SK-N-SH (cell line): Measurements from ENCODE around the gene ENTPD1. TPM values are rescaled to one million over a fixed set of nuclear protein-coding genes. Genes with fewer than 3 reads are reported as not detected.

Experiments
- CTCF ChIA-PET: fragments of 300-600, 350-600 bp; formaldehyde crosslinking; extraction: SDS; loops from one replicate; lab custom pipeline; 2021; lab: Yijun Ruan, JAX
- POLR2A ChIA-PET: fragments of 350-600 bp; sonication (Branson Sonifier 250); formaldehyde crosslinking; extraction: SDS; loops from one replicate; lab custom pipeline; 2020; ENCODE audit warnings: antibody characterized with exemption, inconsistent platforms; lab: Yijun Ruan, JAX
- DNase-seq: peaks from one replicate; pipeline ENCODE4 v3.0.0; 2012
- H2AFZ ChIP-seq: fragments of 200-600 bp; sonication (generic); 2 replicates; pipeline ENCODE4 v1.8.1; 2016; ENCODE audit warnings: antibody characterized with exemption, mild to moderate bottlenecking, low read depth
- H3F3A ChIP-seq: fragments of 200-600 bp; sonication (generic); replicated peaks from 2 replicates; pipeline ENCODE3; 2016; ENCODE audit warnings: antibody characterized with exemption, mild to moderate bottlenecking; ENCODE audit not compliant: insufficient read depth
- H3K27ac ChIP-seq, 2 experiments: fragments of 200-500 bp in 1 of 2; fragments of 200-600 bp in 1 of 2; sonication (Bioruptor generic) in 1 of 2; sonication (generic), shearing (Covaris generic) in 1 of 2; 2 replicates each; pipeline versions ENCODE4 v1.5.1 to v1.6.1; 2014 to 2016; ENCODE audit warnings: low read depth in 2 of 2, inconsistent platforms in 1 of 2, low read length in 1 of 2, mild to moderate bottlenecking in 1 of 2, mixed read lengths in 1 of 2
- H3K27me3 ChIP-seq: fragments of 200-600 bp; sonication (generic), shearing (Covaris generic); 2 replicates; pipeline ENCODE4 v1.6.1; 2016; ENCODE audit warnings: mixed run types; ENCODE audit not compliant: insufficient read depth
- H3K36me3 ChIP-seq, 2 experiments: fragments of 200-500 bp in 1 of 2; fragments of 200-600 bp in 1 of 2; sonication (Bioruptor generic) in 1 of 2; sonication (generic) in 1 of 2; replicated peaks in 1 of 2; 2 replicates each; pipeline versions ENCODE3 to v1.5.1; 2014 to 2016; ENCODE audit warnings: low read length in 1 of 2, mild to moderate bottlenecking in 1 of 2; ENCODE audit not compliant: insufficient read depth in 2 of 2, control insufficient read depth in 1 of 2
- H3K4me1 ChIP-seq, 2 experiments: fragments of 200-500 bp in 1 of 2; fragments of 200-600 bp in 1 of 2; sonication (Bioruptor generic) in 1 of 2; sonication (generic), shearing (Covaris generic) in 1 of 2; 2 replicates each; pipeline versions ENCODE4 v1.5.1 to v1.6.1; 2014 to 2016; ENCODE audit warnings: low read depth in 1 of 2, low read length in 1 of 2, mixed run types in 1 of 2; ENCODE audit not compliant: insufficient read depth in 2 of 2, control insufficient read depth in 1 of 2
- H3K4me2 ChIP-seq: fragments of 200-600 bp; sonication (generic), shearing (Covaris generic); 2 replicates; pipeline ENCODE4 v1.6.1; 2017; ENCODE audit warnings: mixed run types
- H3K4me3 ChIP-seq, 2 experiments: fragments of 200-500 bp in 1 of 2; fragments of 200-600 bp in 1 of 2; sonication (Bioruptor generic) in 1 of 2; sonication (generic), shearing (Covaris generic) in 1 of 2; 2 replicates each; pipeline versions ENCODE4 v1.5.1 to v1.8.1; 2014 to 2016; ENCODE audit warnings: low read depth in 2 of 2, inconsistent platforms in 1 of 2, low read length in 1 of 2, mild to moderate bottlenecking in 1 of 2, mixed read lengths in 1 of 2, moderate library complexity in 1 of 2
- H3K79me2 ChIP-seq: fragments of 200-600 bp; sonication (generic); 2 replicates; pipeline ENCODE4 v1.8.1; 2017; ENCODE audit warnings: mild to moderate bottlenecking; ENCODE audit not compliant: insufficient read depth
- H3K9ac ChIP-seq: fragments of 200-600 bp; sonication (generic); 2 replicates; pipeline ENCODE4 v1.6.1; 2017; ENCODE audit warnings: mixed run types
- H3K9me2 ChIP-seq: fragments of 200-600 bp; sonication (generic); 2 replicates; pipeline ENCODE4 v1.6.1; 2017; ENCODE audit warnings: mixed run types
- H3K9me3 ChIP-seq: fragments of 200-600 bp; sonication (generic); 2 replicates; pipeline ENCODE4 v1.6.1; 2017; ENCODE audit warnings: mixed run types, mild to moderate bottlenecking, moderate library complexity
- H4K20me1 ChIP-seq: fragments of 200-600 bp; sonication (generic); 2 replicates; pipeline ENCODE4 v1.6.1; 2017; ENCODE audit warnings: mild to moderate bottlenecking, mixed run types; ENCODE audit not compliant: insufficient read depth
- ELF1 ChIP-seq: IDR thresholded peaks from 2 replicates; pipeline ENCODE4 v1.4.0; 2012
- EP300 ChIP-seq, 2 experiments: IDR thresholded peaks; 2 replicates each; pipeline versions ENCODE4 v1.4.0 to v1.6.1; 2012; ENCODE audit warnings: borderline replicate concordance in 1 of 2, low read depth in 1 of 2, low read length in 1 of 2
- FOXM1 ChIP-seq: IDR thresholded peaks from 2 replicates; pipeline ENCODE4 v1.4.0; 2012; ENCODE audit warnings: low read depth, mild to moderate bottlenecking
- GATA2 ChIP-seq: sonication (generic); formaldehyde crosslinking; IDR thresholded peaks from 2 replicates; pipeline ENCODE4 v1.5.0; 2020; ENCODE audit warnings: mild to moderate bottlenecking, missing genetic modification reagents
- JUND ChIP-seq: IDR thresholded peaks from 2 replicates; pipeline ENCODE4 v1.4.0; 2012
- MXI1 ChIP-seq: IDR thresholded peaks from 2 replicates; pipeline ENCODE4 v1.6.1; 2012; ENCODE audit warnings: mild to moderate bottlenecking, low read depth, low read length, improper control_type of control experiment
- NRF1 ChIP-seq: IDR thresholded peaks from 2 replicates; pipeline ENCODE4 v1.6.1; 2012; ENCODE audit warnings: low read depth, mild to moderate bottlenecking, low read length
- RFX5 ChIP-seq: IDR thresholded peaks from 2 replicates; pipeline ENCODE4 v1.6.1; 2012; ENCODE audit warnings: mild to moderate bottlenecking, improper control_type of control experiment, low read length
- RXRA ChIP-seq: IDR thresholded peaks from 2 replicates; pipeline ENCODE4 v1.4.0; 2012; ENCODE audit warnings: low read depth, mild to moderate bottlenecking, borderline replicate concordance
- SIN3A ChIP-seq: IDR thresholded peaks from 2 replicates; pipeline ENCODE4 v1.6.1; 2012; ENCODE audit warnings: low read depth, mild to moderate bottlenecking, low read length, moderate library complexity, borderline replicate concordance
- YY1 ChIP-seq: IDR thresholded peaks from 2 replicates; pipeline ENCODE4 v1.4.0; 2012; ENCODE audit warnings: low read depth, mild to moderate bottlenecking
- WGBS: methylation state at CpG from one replicate; pipeline ENCODE4 v1.1.6; 2017; ENCODE audit warnings: low lambda C conversion rate; 5-methylcytosine and 5-hydroxymethylcytosine counted together
- polyA plus RNA-seq, 3 experiments: library from polyadenylated mRNA; depleted of rRNA; stranded (reverse); fragments of >200 nt; gene quantifications; 2 replicates each; pipeline ENCODE4 v1.2.3, GENCODE V29; 2012
- TF ChIP-seq, protein P1 (sequence below): IDR thresholded peaks from 2 replicates; pipeline ENCODE4 v1.4.0; 2012; ENCODE audit warnings: low read depth
- TF ChIP-seq, protein P2 (sequence below): IDR thresholded peaks from 2 replicates; pipeline ENCODE4 v1.6.1; 2012; ENCODE audit warnings: mild to moderate bottlenecking, low read depth, low read length, moderate library complexity
- TF ChIP-seq, protein P3 (sequence below): IDR thresholded peaks from 2 replicates; pipeline ENCODE4; 2012
- TF ChIP-seq, protein P4 (sequence below): IDR thresholded peaks from 2 replicates; pipeline ENCODE4 v1.4.0; 2012; ENCODE audit warnings: low read depth, borderline replicate concordance
- TF ChIP-seq, protein P5 (sequence below): fragments of 200-600 bp; sonication (generic); IDR thresholded peaks from 2 replicates; pipeline ENCODE4 v1.6.1; 2017; ENCODE audit warnings: antibody characterized with exemption, mild to moderate bottlenecking, moderate library complexity

ENTPD1 gene
- polyA plus RNA-seq, 1 of the 3 experiments (the other 2 are of a cell fraction) = 0.02 TPM

DNA sequence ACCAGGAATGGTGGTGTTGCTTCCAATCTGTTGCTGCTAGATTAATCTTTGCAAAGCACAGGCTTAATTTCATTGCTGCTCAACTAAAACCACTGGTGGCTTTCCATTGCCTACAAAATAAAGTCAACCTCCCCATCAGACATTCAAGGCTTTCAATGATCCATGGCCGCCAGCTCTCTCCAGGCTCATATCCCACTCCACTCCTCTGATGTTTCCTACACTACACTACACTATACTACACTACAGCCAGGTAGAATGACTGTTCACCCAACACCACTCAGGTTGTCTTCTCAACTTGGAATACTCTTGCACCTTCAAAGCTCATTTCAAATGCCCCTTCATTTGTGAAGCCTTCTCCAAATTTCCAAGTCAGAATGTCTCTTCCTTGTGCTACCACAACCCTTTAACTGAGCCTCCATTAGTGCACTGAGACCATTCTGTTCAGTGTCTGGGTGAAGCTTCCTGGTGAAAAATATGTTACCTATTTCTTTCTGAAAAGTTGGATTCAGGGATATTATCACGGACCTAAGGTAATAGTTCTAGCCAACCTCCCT, 116.3 kb downstream of the ENTPD1 start:
- Histone ChIP-seq H4K20me1 (no peaks in the 10 kb centered on the region), H3K4me2 (no peak overlapping the region), H3K9ac (no peak overlapping the region), H3K9me3 (no peaks in the 10 kb centered on the region), H3K27me3 (no peaks in the 10 kb centered on the region), H3K9me2 (no peaks in the 10 kb centered on the region), H3K79me2 (no peaks in the 10 kb centered on the region), H3K27ac (no peak overlapping the region), H3K4me1 (no peaks in the 10 kb centered on the region), H3F3A (peaks cover 2% of the 10 kb centered on the region), H3K36me3 (peaks cover 9 to 17% of the 10 kb centered on the region in 2 experiments), H2AFZ (no peak overlapping the region), H3K4me3 (no peak overlapping the region)
- no peak for DNase-seq
- CTCF ChIA-PET = interaction anchor here (1.1 to 1.5 kb wide), 3 partner anchors 29 to 178 kb away, joined by 4 to 7 read pairs (median 4); partner anchors contain the start of gene TCTN3
- POLR2A ChIA-PET = no interaction called here
- TF ChIP-seq, protein P1, sequence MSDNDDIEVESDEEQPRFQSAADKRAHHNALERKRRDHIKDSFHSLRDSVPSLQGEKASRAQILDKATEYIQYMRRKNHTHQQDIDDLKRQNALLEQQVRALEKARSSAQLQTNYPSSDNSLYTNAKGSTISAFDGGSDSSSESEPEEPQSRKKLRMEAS = no peak
- TF ChIP-seq NRF1 = no peak
- WGBS = 90% methylated on average over 2 of the region's 2 CpGs

DNA sequence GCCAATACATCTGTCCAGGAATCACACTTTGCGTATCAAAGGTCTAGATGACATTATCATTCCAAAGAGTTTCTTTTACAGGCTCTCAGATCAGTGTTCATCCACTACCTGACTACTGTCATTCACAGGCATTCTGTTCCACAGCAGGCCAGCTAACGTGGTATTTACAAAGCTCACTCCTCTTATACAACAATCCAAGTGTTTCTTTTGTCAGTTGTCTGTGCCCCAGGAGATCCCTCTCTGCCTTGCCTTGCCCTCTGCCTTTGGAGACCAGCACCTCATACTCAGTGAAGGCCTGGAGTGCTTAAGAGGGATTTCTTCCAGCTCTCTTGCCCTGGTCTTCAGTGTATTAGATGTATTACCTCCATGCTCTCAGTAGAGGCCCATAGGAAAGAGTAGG, 117.2 kb downstream of the ENTPD1 start:
- H3K9me3 ChIP-seq = no peaks in the 10 kb centered on the region
- no peak overlapping the region for H3K4me3 ChIP-seq
- peaks cover 2% of the 10 kb centered on the region for H3F3A ChIP-seq
- no peaks in the 10 kb centered on the region for H3K9me2 ChIP-seq
- peaks cover 9 to 17% of the 10 kb centered on the region in 2 experiments for H3K36me3 ChIP-seq
- TF ChIP-seq GATA2 (CRISPR knock-in tag) = no peak
- no peak for TF ChIP-seq FOXM1
- no peak for TF ChIP-seq ELF1
- no peak for TF ChIP-seq RXRA
- no peak for TF ChIP-seq EP300 (IDR thresholded peaks at IDR 0.05; ENCODE audit: borderline replicate concordance in 1 of 2, low read depth in 1 of 2, low read length in 1 of 2)
- TF ChIP-seq, protein P2, sequence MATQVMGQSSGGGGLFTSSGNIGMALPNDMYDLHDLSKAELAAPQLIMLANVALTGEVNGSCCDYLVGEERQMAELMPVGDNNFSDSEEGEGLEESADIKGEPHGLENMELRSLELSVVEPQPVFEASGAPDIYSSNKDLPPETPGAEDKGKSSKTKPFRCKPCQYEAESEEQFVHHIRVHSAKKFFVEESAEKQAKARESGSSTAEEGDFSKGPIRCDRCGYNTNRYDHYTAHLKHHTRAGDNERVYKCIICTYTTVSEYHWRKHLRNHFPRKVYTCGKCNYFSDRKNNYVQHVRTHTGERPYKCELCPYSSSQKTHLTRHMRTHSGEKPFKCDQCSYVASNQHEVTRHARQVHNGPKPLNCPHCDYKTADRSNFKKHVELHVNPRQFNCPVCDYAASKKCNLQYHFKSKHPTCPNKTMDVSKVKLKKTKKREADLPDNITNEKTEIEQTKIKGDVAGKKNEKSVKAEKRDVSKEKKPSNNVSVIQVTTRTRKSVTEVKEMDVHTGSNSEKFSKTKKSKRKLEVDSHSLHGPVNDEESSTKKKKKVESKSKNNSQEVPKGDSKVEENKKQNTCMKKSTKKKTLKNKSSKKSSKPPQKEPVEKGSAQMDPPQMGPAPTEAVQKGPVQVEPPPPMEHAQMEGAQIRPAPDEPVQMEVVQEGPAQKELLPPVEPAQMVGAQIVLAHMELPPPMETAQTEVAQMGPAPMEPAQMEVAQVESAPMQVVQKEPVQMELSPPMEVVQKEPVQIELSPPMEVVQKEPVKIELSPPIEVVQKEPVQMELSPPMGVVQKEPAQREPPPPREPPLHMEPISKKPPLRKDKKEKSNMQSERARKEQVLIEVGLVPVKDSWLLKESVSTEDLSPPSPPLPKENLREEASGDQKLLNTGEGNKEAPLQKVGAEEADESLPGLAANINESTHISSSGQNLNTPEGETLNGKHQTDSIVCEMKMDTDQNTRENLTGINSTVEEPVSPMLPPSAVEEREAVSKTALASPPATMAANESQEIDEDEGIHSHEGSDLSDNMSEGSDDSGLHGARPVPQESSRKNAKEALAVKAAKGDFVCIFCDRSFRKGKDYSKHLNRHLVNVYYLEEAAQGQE = no peak
- no peak for TF ChIP-seq JUND
- no peak for TF ChIP-seq RFX5
- TF ChIP-seq, protein P1 = no peak
- TF ChIP-seq MXI1 = no peak
- TF ChIP-seq SIN3A = no peak
- TF ChIP-seq, protein P3, sequence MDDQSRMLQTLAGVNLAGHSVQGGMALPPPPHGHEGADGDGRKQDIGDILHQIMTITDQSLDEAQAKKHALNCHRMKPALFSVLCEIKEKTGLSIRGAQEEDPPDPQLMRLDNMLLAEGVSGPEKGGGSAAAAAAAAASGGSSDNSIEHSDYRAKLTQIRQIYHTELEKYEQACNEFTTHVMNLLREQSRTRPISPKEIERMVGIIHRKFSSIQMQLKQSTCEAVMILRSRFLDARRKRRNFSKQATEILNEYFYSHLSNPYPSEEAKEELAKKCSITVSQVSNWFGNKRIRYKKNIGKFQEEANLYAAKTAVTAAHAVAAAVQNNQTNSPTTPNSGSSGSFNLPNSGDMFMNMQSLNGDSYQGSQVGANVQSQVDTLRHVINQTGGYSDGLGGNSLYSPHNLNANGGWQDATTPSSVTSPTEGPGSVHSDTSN = no peak
- TF ChIP-seq YY1 = no peak
- TF ChIP-seq, protein P4, sequence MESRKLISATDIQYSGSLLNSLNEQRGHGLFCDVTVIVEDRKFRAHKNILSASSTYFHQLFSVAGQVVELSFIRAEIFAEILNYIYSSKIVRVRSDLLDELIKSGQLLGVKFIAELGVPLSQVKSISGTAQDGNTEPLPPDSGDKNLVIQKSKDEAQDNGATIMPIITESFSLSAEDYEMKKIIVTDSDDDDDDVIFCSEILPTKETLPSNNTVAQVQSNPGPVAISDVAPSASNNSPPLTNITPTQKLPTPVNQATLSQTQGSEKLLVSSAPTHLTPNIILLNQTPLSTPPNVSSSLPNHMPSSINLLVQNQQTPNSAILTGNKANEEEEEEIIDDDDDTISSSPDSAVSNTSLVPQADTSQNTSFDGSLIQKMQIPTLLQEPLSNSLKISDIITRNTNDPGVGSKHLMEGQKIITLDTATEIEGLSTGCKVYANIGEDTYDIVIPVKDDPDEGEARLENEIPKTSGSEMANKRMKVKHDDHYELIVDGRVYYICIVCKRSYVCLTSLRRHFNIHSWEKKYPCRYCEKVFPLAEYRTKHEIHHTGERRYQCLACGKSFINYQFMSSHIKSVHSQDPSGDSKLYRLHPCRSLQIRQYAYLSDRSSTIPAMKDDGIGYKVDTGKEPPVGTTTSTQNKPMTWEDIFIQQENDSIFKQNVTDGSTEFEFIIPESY = no peak
- TF ChIP-seq, protein P5, sequence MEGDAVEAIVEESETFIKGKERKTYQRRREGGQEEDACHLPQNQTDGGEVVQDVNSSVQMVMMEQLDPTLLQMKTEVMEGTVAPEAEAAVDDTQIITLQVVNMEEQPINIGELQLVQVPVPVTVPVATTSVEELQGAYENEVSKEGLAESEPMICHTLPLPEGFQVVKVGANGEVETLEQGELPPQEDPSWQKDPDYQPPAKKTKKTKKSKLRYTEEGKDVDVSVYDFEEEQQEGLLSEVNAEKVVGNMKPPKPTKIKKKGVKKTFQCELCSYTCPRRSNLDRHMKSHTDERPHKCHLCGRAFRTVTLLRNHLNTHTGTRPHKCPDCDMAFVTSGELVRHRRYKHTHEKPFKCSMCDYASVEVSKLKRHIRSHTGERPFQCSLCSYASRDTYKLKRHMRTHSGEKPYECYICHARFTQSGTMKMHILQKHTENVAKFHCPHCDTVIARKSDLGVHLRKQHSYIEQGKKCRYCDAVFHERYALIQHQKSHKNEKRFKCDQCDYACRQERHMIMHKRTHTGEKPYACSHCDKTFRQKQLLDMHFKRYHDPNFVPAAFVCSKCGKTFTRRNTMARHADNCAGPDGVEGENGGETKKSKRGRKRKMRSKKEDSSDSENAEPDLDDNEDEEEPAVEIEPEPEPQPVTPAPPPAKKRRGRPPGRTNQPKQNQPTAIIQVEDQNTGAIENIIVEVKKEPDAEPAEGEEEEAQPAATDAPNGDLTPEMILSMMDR = no peak
- no peak overlapping the region for H3K9ac ChIP-seq
- H3K79me2 ChIP-seq = no peaks in the 10 kb centered on the region
- no peak for DNase-seq
- H3K4me2 ChIP-seq = no peak overlapping the region
- H2AFZ ChIP-seq = no peak overlapping the region
- H3K4me1 ChIP-seq = no peaks in the 10 kb centered on the region
- H4K20me1 ChIP-seq = no peaks in the 10 kb centered on the region
- 100% methylated on average over 2 of the region's 2 CpGs for WGBS
- CTCF ChIA-PET = interaction anchor here (1.3 to 1.5 kb wide), 2 partner anchors 32 to 179 kb away, joined by 4 to 7 read pairs; partner anchors contain the start of gene TCTN3
- H3K27ac ChIP-seq = no peak overlapping the region
- no peaks in the 10 kb centered on the region for H3K27me3 ChIP-seq
- POLR2A ChIA-PET = no interaction called here
